MCF 10A (cell line): ENCODE measurements around the gene CSPG4. TPM values are rescaled to one million over a fixed set of nuclear protein-coding genes. Genes with fewer than 3 reads are reported as not detected.
"Not testable (repeated sequence)": the region's sequence is repeated elsewhere in the genome, so short reads cannot be mapped to it uniquely, and the experiment has no call there.

Source experiments
- BruUV-seq: library from RNA; stranded (reverse); fragments of 400-500 nt; replicated peaks from 2 replicates; lab custom pipeline; 2021; lab: Mats Ljungman, UMichigan
- CTCF ChIA-PET: fragments of 300-600 bp; sonication (Branson Sonifier 250); formaldehyde crosslinking; extraction: SDS; loops from one replicate; lab custom pipeline; 2021; ENCODE audit warnings: antibody characterized with exemption, inconsistent platforms; lab: Yijun Ruan, JAX
- POLR2A ChIA-PET: fragments of 300-600, 350-650 bp; sonication (Branson Sonifier 250); formaldehyde crosslinking; extraction: SDS; loops from one replicate; lab custom pipeline; 2020; ENCODE audit warnings: antibody characterized with exemption, inconsistent platforms; lab: Yijun Ruan, JAX
- DNase-seq: peaks from one replicate; pipeline ENCODE4 v3.0.0-alpha.2; 2018; ENCODE audit not compliant: unreplicated experiment
- H3K27ac Mint-ChIP-seq: one replicate; pipeline ENCODE4 v1.8.0; 2022; ENCODE audit warnings: mild to moderate bottlenecking, low read depth, mixed read lengths; ENCODE audit not compliant: unreplicated experiment
- H3K27me3 Mint-ChIP-seq: one replicate; pipeline ENCODE4 v1.8.0; 2022; ENCODE audit warnings: mixed read lengths; ENCODE audit not compliant: insufficient read depth, unreplicated experiment
- H3K36me3 Mint-ChIP-seq: one replicate; pipeline ENCODE4 v1.8.0; 2022; ENCODE audit warnings: mild to moderate bottlenecking, moderate library complexity, mixed read lengths; ENCODE audit not compliant: insufficient read depth, unreplicated experiment
- H3K4me1 Mint-ChIP-seq: one replicate; pipeline ENCODE4 v1.8.0; 2022; ENCODE audit warnings: mixed read lengths; ENCODE audit not compliant: insufficient read depth, unreplicated experiment
- H3K4me3 Mint-ChIP-seq: one replicate; pipeline ENCODE4 v1.8.0; 2022; ENCODE audit warnings: mild to moderate bottlenecking, moderate library complexity, mixed read lengths; ENCODE audit not compliant: unreplicated experiment
- H3K9me3 Mint-ChIP-seq: one replicate; pipeline ENCODE4 v1.8.0; 2022; ENCODE audit warnings: mixed read lengths; ENCODE audit not compliant: unreplicated experiment
- CTCF ChIP-seq: fragments of 200-600 bp; IDR thresholded peaks from one replicate; pipeline ENCODE4 v1.8.0; 2022; ENCODE audit warnings: antibody characterized with exemption, mild to moderate bottlenecking; ENCODE audit not compliant: unreplicated experiment
- intact Hi-C: fragments of 100-400 bp; cut with micrococcal nuclease; formaldehyde crosslinking; loops from 2 replicates; pipeline ENCODE4 v1.14.1; 2022
- total RNA-seq: library from RNA; stranded (reverse); gene quantifications from 2 replicates; pipeline ENCODE4 v1.2.3, GENCODE V29; 2022

CSPG4 gene
- total RNA-seq, 1 experiment from 2014 or later: 0.21 TPM

GRCh38 chr15:75704263-75704615, 8.4 kb downstream of the CSPG4 start:
- no peak overlapping the region for H3K27ac Mint-ChIP-seq
- no peak for DNase-seq
- H3K4me1 Mint-ChIP-seq: peaks cover 29% of the 10 kb centered on the region
- no peaks in the 10 kb centered on the region for H3K9me3 Mint-ChIP-seq
- POLR2A ChIA-PET: no interaction called here
- CTCF ChIA-PET: no interaction called here
- no peak overlapping the region for H3K4me3 Mint-ChIP-seq
- intact Hi-C loops: no loop called here
- BruUV-seq: no TSS peak
- peaks cover 4% of the 10 kb centered on the region for H3K36me3 Mint-ChIP-seq
- H3K27me3 Mint-ChIP-seq: no peaks in the 10 kb centered on the region
- TF ChIP-seq CTCF: no peak

GRCh38 chr15:75703440-75704262, 9.0 kb downstream of the CSPG4 start:
- not testable (repeated sequence) for BruUV-seq, H3K9me3 Mint-ChIP-seq

GRCh38 chr15:75702436-75702835, 10.2 kb downstream of the CSPG4 start:
- peaks cover 35% of the 10 kb centered on the region for H3K4me1 Mint-ChIP-seq
- CTCF ChIA-PET: no interaction called here

More at GRCh38 chr15:75703440-75704262, 9.0 kb downstream of the CSPG4 start:
- intact Hi-C loops, H3K27me3 Mint-ChIP-seq, H3K4me3 Mint-ChIP-seq, POLR2A ChIA-PET, CTCF ChIA-PET, DNase-seq, H3K36me3 Mint-ChIP-seq, H3K27ac Mint-ChIP-seq: not testable (repeated sequence)
- H3K4me1 Mint-ChIP-seq: peaks cover 30% of the 10 kb centered on the region

GRCh38 chr15:75701071-75702003, 11.3 kb downstream of the CSPG4 start:
- H3K4me3 Mint-ChIP-seq, intact Hi-C loops, BruUV-seq, H3K9me3 Mint-ChIP-seq, H3K27me3 Mint-ChIP-seq, CTCF ChIA-PET, H3K36me3 Mint-ChIP-seq, POLR2A ChIA-PET, H3K27ac Mint-ChIP-seq, DNase-seq: not testable (repeated sequence)
- peaks cover 38% of the 10 kb centered on the region for H3K4me1 Mint-ChIP-seq

More at GRCh38 chr15:75702436-75702835, 10.2 kb downstream of the CSPG4 start:
- Mint-ChIP-seq H3K27ac (no peak overlapping the region), H3K36me3 (peaks cover 4% of the 10 kb centered on the region), H3K9me3 (no peaks in the 10 kb centered on the region), H3K27me3 (no peaks in the 10 kb centered on the region), H3K4me3 (no peak overlapping the region)
- no peak for TF ChIP-seq CTCF
- POLR2A ChIA-PET: no interaction called here
- intact Hi-C loops: no loop called here
- DNase-seq: no peak
- BruUV-seq: no TSS peak

GRCh38 chr15:75699961-75700874, 12.4 kb downstream of the CSPG4 start:
- BruUV-seq, H3K27ac Mint-ChIP-seq, H3K9me3 Mint-ChIP-seq, CTCF ChIA-PET, H3K4me3 Mint-ChIP-seq, H3K27me3 Mint-ChIP-seq, intact Hi-C loops: not testable (repeated sequence)
- DNase-seq: peak; percentile 75
- POLR2A ChIA-PET: interaction anchor here (0.6 kb wide), 1 partner anchor 22 kb away, joined by 3 read pairs; no protein-coding TSS in a partner anchor
- Mint-ChIP-seq H3K36me3 (peaks cover 11% of the 10 kb centered on the region), H3K4me1 (peaks cover 43% of the 10 kb centered on the region)

- H3K27me3 Mint-ChIP-seq, H3K9me3 Mint-ChIP-seq, H3K4me3 Mint-ChIP-seq, BruUV-seq, CTCF ChIA-PET, H3K27ac Mint-ChIP-seq, POLR2A ChIA-PET, DNase-seq, intact Hi-C loops: not testable (repeated sequence)
- H3K4me1 Mint-ChIP-seq: peaks cover 50% of the 10 kb centered on the region
- H3K36me3 Mint-ChIP-seq: peaks cover 11% of the 10 kb centered on the region
Measured at GRCh38 chr15:75699517-75699916, 13.1 kb downstream of the CSPG4 start.
